Astrocyte of the cerebellum (primary cell): Measurements from ENCODE around the gene DGKA.
A peak's percentile ranks its signal among the peaks of the same experiment; 100 is the strongest.
"Not testable (repeated sequence)": the region's sequence is repeated elsewhere in the genome, so short reads cannot be mapped to it uniquely, and the experiment has no call there.

Experiments used
- DNase-seq: peaks from one replicate; pipeline ENCODE4 v3.0.0-alpha.2; 2011; ENCODE audit warnings: low read depth
- H3K4me3 ChIP-seq: 2 replicates; pipeline ENCODE4 v1.5.1; 2011; ENCODE audit warnings: mild to moderate bottlenecking, low read depth, low read length, moderate library complexity
- in situ Hi-C: cut with HindIII; loops from 2 replicates; pipeline ENCODE4 v1.10.0; 2017; ENCODE audit warnings: low sequenced_read_pairs
- TF ChIP-seq, protein P1 (sequence below): IDR thresholded peaks from 2 replicates; pipeline ENCODE4 v1.5.1; 2012; ENCODE audit warnings: low read length, low read depth, moderate library complexity, mild to moderate bottlenecking; ENCODE audit errors: missing control alignments

Gene DGKA

DNA sequence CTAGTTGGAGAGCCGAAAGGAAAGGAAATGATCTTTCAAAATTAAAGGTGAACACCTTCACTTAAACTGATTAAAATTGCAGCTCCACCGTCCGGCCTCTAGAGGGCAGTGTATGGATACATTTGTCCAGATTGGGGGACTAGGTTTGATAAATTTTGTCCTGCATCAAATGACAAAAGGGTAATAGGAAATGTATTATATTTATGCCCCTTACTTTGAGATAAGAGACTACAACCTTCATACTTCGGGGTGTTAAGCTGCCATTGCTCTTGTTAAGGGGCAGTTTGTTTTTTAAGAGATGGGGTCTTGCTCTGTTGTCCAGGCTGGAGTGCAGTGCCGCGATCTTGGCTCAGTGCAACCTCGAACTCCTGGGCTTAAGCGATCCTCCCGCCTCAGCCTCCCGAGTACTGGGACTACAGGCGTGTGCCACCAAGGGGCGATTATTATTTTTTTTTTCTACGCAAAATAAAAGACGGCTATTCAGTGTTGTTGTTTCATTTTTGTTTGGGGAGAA, 65.3 kb downstream of the DGKA start:
- TF ChIP-seq, protein P1, sequence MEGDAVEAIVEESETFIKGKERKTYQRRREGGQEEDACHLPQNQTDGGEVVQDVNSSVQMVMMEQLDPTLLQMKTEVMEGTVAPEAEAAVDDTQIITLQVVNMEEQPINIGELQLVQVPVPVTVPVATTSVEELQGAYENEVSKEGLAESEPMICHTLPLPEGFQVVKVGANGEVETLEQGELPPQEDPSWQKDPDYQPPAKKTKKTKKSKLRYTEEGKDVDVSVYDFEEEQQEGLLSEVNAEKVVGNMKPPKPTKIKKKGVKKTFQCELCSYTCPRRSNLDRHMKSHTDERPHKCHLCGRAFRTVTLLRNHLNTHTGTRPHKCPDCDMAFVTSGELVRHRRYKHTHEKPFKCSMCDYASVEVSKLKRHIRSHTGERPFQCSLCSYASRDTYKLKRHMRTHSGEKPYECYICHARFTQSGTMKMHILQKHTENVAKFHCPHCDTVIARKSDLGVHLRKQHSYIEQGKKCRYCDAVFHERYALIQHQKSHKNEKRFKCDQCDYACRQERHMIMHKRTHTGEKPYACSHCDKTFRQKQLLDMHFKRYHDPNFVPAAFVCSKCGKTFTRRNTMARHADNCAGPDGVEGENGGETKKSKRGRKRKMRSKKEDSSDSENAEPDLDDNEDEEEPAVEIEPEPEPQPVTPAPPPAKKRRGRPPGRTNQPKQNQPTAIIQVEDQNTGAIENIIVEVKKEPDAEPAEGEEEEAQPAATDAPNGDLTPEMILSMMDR = peak; percentile 79
- no peak for DNase-seq
- in situ Hi-C loops = no loop called here
- H3K4me3 ChIP-seq = peak overlapping the region; percentile 58

DNA sequence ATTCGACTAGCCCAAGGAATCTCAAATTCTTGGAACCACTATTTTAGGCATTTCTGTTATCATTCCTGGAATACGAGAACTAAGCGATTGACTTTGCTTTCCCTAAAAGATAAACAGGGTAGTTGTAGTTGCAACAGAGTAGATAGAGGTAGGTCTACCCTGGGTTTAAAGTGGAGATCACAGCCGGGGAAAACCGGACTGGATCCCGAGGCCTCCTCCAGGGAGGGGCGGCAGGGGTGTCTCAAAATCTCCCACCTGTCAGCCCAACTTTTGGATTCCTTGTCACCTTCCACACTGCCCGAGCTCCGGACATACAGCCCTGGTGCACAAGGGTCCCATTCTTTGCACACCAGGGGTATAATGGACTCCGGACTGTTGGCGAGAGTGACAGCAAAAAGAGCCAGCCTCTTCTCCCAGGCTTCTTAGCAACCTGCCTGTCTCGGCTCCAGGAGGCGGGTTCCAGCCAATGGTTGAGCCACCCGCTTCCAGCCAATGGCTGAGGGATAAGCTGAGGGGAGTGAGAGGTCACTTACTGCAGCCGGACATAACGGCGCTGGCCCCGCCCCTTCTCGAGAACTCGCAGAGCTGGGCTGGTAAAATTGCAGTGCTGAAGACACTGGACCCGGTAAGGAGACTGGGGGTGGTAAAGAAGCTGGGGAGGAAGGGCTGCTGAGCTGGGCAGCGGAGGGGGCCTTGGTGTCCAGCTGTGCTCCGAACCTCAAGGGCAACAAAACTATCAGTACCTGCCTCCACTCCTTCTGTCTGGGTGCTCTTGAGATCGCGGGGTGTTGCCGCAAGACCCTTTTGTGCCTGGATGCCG, 66.0 kb downstream of the DGKA start, which contains the start of gene SUOX:
Gene SUOX, plus strand, starts transcription at position 562 of the 820 bp plus-strand sequence. CDS start 4,946 bp downstream, outside the sequence.
- DNase-seq = peak; percentile 92
- in situ Hi-C loops = no loop called here
- TF ChIP-seq, protein P1 = no peak
- H3K4me3 ChIP-seq = peak within 1 kb of the TSS; percentile 58

DNA sequence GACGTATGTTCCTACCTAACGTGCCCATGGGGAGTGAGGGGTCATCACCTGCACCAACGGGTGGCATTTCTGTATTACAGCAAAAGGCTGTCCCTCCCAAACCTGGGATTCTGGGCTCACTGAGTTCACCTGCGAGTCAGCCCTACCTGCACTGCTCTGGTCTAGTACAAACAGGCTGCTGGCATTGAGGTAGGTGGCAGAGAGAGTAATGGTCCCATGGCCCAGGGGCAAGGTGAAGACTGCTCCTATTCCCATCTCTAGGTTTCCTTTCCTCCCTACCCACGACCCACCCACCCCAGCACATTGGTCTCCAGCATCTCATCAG, 66.5 kb downstream of the DGKA start:
- no peak for DNase-seq
- in situ Hi-C loops = no loop called here
- peak overlapping the region; percentile 58 for H3K4me3 ChIP-seq
- TF ChIP-seq, protein P1 = no peak

DNA sequence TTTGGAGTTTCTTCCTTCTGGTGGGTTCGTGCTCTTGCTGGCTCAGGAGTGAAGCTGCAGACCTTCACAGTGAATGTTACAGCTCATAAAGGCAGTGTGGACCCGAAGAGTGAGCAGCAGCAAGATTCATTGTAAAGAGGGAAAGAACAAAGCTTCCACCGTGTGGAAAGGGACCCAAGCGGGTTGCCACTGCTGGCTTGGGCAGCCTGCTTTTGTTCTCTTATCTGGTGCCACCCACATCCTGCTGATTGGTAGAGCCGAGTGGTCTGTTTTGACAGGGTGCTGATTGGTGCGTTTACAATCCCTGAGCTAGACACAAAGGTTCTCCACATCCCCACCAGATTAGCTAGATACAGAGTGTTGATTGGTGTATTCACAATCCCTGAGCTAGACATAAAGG, 68.6 kb downstream of the DGKA start:
- DNase-seq, in situ Hi-C loops: not testable (repeated sequence)

DNA sequence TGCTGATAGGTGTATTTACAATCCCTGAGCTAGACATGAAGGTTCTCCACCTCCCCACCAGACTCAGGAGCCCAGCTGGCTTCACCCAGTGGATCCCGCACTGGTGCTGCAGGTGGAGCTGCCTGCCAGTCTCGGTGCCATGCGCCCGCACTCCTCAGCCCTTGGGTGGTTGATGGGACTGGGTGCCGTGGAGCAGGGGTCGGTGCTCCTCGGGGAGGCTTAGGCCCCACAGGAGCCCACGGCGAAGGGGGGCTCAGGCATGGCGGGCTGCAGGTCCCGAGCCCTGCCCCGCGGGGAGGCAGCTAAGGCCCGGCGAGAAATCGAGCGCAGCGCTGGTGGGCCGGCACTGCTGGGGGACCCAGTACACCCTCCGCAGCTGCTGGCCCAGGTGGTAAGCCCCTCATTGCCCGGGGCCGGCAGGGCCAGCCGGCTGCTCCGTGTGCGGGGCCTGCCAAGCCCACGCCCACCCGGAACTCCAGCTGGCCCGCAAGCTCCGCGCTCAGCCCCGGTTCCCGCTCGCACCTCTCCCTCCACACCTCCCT, 69.1 kb downstream of the DGKA start:
- DNase-seq, H3K4me3 ChIP-seq, in situ Hi-C loops: not testable (repeated sequence)

More for the DNA sequence above, 68.6 kb downstream of the DGKA start:
- not testable (repeated sequence) for H3K4me3 ChIP-seq

DNA sequence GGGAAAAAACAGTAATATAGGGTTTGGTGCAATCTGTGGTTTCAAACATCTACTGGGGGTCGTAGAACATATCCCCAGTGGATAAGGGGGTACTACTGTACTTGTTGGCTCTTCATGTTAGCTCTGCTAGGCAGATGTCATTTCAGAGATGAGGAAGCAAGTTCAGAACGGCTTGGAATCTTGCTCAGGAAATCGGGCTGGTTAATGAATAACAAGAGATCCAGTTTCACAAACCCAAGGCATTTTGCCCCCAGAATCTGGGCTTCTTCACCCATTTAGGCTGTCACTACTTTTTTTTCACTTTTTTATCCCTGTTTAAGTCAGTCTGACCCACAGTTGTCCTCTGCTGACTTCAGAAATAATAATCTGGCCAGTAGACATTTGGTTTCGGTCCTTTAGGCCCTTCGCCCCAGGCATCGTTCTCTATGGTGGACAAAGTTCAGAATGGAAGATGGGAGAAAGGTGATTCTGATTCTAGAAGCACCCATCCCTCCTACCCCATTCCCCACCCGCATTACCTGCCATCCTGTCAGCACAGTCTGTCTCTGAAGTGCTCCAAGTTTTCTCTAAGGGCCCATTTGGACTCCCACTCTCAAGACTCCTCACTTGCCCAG, 70.6 kb downstream of the DGKA start:
- in situ Hi-C loops = no loop called here
- DNase-seq = no peak
- TF ChIP-seq, protein P1 = no peak
- H3K4me3 ChIP-seq = no peak overlapping the region

DNA sequence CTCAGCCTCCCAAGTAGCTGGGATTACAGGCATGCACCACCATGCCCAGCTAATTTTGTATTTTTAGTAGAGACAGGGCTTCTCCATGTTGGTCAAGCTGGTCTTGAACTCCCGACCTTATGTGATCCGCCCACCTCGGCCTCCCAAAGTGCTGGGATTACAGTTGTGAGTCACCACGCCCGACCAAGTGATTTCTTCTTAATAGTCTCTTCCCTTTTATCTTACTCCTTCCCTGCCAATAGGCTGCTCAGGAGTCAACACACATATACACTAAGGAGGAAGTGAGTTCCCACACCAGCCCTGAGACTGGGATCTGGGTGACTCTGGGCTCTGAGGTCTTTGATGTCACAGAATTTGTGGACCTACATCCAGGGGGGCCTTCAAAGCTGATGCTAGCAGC, 72.4 kb downstream of the DGKA start:
- DNase-seq, in situ Hi-C loops, H3K4me3 ChIP-seq: not testable (repeated sequence)
